ENCODE measurements around the gene FRMD5.

- TF ChIP-seq CTCF (IDR thresholded peaks at IDR 0.05; ENCODE audit: low read depth, low read length) (no peak), EZH2phosphoT487 (IDR thresholded peaks at IDR 0.05; ENCODE audit: low read depth) (no peak)
Observed at GRCh38 chr15:44087578-44088465, 107.2 kb downstream of the FRMD5 start.

Measured in OCI-LY3 (cell line).